NCI-H187 treated with DMSO at 0.1 percent for 48 hours (cell line): Measurements from ENCODE around the gene SLC25A22.
A peak's percentile ranks its signal among the peaks of the same experiment; 100 is the strongest.

Source experiments
- DNase-seq: peaks from one replicate; lab custom pipeline; 2025; lab: John Stamatoyannopoulos, UW

The SLC25A22 gene

DNA sequence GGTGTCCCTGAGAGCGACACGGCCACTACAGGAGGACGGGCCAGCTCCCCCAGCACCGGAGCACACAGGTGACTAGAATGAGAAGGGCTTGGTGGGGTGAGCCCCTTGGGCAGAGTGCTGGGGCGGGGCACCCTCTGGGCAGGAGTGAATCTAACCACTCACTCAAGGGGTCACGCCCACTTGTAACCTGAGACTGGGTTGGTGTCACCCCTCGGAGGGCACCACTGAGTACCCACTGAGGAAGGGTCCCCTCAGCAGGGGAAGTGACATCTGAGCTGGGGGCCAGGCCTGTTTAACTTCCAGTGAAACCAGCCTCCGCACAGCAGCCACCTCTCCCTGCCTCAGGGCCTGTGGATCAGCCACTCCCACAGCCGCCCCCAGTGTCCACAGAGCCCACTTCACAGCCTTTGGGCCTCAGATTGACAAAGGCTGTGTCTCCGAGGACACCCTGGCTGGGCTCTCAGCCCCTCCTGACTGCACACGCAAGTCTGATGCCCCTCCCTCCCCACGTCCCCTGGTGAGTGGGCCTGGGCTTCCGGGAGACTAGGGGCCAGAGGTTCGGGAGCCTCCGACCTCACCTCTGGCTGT is 26.4 kb downstream of the SLC25A22 start:
- no peak for DNase-seq

DNA sequence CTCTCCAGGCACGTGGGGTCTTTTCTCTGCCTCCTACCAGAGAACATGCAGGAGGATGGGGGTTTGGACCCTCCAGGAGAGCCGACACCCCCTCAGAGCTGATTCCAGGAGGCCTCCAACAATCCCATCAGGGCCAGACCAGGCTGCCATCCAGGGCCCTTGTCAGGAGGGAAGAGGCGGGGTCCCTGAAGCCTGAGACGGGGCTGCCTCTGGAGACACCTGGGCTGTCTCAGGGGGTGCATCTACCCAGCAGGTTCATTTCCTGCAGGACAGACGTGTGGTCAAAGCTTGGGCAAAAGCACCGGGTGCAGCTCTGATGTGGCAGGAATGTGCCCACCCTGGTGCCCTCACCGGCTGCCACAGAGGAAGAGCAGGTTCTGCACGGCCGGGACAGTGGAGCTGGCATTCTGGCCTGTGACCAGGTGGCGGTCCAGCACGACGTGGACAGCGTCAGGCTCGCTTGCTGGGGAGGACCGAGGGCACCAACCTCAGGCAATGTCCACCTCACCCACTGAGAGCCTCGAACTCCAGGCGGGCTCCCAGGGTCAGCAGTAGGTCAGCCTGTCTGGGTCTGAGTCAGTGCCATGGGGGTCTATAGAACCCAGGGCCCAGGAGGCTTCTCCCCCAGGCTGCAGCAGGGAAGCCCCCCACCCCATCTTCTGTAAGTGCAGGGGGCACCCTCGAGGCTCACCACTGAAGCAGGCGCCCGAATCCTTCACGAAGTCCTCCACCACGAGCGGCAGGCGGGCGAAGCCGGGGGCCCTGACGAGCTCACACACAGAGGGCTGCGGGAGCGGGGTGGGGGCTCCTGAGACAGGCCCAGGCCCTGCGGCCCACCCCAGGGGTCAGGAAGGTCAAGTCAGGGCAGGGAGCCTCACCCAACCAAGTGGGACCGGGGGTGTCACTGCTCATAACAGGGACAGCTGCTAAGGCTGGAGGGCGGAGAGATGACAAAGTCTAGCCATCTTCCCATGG is 27.2 kb downstream of the SLC25A22 start:
- no peak for DNase-seq

DNA sequence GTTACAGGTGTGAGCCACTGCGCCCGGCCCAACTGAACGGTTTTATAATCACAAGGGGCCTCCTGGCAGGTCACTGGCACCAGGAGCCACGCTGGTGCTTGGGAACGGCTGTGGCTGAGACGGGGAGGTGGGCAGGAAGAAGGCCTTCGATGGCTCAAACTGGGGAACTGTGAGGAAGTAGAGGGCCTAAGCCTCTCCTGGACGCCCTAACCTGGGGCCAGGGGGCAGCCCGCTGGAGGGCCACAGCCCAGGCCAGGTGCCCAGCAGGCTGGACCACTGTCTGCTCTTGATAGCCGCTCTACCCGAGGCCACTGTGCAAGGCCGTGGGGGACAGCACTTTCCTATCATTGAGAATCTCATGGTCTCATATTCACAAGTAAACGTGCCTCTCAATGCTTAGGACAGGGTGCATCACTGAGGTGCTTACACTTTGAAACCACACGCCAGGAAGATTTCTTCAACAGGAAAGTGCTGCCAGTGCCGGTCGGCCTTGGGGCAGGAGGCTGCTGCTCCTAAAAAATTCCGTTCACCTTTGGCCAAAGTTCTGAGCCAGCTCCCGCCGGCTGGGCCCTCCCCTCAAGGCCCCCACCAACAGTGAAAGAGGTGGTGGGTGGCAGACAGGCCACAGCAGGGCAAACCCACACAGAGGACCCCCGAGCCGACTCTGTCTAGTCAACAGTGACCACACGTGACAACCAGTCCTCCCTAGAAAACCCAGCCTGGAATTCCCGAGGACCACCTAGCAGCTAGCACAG is 28.0 kb downstream of the SLC25A22 start:
- no peak for DNase-seq

DNA sequence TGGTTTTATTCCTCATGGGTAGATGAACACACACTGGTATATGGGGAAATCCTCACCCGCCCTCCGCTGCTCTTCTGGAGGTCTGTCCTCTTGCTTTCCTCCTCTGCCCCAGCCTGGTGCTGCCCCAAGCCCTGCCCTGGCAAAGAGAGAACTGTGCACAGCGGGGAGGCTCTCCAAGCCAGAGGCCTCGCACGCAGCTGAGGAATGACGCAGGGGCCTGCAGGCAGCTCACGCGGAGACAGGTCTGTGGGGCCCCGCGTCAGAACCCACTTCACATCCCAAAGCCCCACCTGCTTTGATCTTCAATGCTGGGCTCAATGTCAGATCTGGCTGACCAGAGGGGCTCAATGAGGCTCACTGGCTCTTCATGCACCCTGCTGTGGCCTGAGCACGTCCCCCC is 30.8 kb downstream of the SLC25A22 start:
- DNase-seq: no peak

DNA sequence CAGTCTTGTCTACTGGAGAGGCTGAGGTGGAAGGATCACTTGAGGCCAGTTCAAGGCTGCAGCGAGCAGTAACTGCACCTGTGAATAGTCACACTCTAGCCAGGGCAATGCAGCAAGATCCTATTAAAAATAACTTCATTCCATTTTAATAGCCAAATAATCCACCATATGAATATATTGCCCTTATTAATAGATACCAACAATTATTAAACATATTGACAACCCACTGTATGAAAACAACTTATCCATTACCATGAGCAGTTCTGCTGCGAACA is 31.2 kb downstream of the SLC25A22 start:
- DNase-seq: no peak

DNA sequence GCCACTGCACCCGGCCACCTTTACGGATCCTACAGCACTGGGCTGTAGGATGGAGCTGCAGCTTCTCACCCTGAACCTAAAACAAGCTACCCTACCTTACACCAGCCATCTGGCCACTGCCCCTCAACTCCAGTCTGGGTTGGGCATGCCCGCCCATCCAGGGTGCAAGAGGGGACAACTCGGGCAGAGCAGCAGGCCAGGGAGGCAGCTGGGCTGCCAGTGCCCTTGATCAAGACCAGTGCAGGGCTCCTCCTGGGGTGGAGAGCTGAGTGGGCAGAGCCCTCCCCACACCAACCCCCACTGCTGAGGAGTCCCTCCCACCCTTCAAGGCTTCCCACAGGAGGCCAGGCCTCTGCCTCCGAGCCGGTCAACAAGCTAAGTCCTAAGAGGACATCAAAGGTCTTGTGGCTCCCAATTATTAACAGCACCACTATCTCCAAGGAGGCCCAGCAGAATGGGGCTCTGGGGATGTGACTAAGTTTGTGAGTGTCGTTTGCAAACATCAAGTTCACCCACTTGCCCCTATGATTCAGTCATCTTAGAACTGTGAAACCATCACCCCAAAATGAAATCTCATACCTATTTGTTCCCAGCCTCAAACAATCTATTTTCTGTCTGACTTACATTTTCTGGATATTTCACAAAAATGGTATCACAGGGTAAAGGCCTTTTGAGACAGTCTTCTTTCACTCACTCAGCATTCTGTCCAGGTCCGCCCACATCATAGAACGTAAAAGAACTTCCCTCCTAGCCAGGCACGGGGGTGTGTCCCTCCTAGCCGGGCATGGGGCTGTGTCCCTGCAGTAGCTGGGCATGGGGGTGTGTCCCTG is 31.8 kb downstream of the SLC25A22 start:
- DNase-seq: no peak

DNA sequence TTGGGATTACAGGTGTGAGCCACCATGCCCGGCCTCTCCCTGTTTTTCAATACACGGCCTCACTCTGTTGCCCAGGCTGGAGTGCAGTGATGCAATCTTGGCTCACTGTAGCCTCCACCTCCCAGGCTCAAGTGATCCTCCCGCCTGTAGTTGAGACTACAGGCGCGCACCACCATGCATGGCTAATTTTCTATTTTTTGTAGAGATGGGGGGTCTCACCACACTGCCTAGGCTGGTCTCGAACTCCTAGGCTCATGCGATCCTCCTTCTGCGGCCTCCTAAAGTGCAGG is 32.3 kb downstream of the SLC25A22 start:
- no peak for DNase-seq

DNA sequence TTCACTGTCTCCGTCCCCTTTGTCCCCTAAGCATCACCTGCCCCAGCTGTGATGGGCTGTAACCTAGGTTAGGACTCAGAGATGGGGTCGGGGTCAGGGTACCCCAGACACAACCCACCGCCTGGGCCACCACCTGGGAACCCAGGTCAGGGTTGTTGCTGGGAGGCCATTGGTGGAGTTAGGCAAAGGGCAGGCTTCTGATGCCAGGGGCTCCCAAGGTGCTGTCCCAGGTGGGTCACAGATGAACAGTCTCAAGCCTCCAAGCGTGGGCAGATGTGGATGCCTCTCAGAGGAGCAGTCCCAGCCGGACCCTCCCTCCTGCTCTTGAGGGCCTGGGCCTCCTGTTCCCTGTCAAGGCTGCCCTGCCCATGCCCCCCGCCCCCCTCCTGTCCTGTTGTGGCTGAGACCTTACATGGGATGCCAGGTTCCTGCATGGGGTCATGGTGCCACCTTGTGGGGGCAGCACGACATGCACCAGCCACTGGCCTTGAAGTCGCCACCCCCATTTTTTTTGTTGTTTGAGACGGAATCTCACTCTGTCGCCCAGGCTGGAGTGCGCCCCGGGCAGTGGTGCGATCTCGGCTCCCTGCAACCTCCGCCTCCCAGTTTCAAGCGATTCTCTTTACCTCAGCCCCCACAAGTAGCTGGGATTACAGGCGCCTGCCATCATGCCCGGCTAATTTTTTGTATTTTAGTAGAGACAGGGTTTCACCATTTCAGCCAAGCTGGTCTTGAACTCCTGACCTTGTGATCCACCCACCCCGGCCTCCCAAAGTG is 32.9 kb downstream of the SLC25A22 start:
- no peak for DNase-seq

DNA sequence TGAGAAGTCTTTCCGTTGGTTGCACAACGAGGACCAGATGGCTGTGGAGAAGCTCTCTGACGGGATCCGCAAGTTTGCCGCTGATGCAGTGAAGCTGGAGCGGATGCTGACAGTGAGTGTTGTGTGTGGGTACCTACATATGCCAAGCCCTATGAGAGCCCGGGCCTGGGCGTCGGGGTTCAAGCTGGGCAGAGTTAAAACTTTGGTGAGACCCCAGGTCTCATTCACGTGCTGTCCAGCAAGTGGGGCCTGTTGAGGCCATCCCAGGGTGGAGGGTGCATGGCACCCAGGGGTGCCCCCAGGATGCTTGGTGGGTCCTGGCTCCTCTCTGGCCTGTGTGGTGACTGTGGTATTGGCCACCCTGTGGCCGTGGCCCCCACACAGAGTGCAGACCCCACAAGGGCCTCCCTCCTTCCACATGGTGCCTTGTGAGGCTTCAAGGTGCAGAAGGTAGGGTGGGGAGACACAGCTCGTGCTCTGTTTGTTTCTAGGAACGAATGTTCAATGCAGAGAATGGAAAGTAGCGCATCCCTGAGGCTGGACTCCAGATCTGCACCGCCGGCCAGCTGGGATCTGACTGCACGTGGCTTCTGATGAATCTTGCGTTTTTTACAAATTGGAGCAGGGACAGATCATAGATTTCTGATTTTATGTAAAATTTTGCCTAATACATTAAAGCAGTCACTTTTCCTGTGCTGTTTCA is 33.6 kb downstream of the SLC25A22 start:
- DNase-seq: no peak

DNA sequence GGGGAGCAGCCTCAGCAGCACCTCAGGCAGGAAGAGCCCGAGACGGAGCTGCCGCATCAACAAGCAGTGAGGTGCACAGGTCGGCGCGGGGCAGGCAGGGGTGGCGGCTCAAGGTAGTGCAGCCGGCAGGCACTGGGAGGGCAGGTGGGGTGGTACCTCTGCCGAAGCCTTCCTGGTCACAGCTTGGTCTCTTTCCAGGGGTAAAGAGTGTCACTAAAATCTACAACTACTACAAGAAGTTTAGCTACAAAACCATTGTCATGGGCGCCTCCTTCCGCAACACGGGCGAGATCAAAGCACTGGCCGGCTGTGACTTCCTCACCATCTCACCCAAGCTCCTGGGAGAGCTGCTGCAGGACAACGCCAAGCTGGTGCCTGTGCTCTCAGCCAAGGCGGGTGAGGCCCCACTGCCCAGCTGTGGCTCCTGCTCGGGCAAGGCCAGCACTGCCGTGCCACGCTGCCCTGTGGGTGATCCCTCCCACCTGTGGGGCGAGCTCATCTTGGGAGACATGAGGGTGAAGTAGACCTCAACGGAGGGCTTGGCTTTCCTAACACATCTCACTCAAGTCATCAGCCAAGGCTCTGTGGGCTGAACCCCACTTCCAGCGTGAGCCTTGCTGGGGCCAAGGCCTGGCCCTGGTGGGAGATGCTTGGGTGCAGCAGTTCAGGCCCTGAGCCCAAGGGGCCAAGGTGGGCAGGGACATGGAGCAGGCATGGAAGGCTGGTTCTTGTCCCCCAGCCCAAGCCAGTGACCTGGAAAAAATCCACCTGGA is 34.3 kb downstream of the SLC25A22 start:
- no peak for DNase-seq

DNA sequence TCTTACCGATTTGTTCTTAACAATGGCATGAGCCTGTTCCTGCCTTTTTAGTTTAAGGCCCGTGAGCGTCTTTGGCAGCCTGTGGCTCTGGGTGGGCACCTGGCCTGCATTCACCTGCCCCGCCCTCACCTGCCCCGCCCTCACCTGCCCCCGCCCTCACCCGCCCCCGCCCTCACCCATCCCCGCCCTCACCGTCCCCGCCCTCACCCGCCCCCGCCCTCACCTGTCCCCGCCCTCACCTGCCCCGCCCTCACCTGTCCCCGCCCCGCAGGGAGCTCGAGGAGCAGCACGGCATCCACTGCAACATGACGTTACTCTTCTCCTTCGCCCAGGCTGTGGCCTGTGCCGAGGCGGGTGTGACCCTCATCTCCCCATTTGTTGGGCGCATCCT is 35.0 kb downstream of the SLC25A22 start:
- no peak for DNase-seq

DNA sequence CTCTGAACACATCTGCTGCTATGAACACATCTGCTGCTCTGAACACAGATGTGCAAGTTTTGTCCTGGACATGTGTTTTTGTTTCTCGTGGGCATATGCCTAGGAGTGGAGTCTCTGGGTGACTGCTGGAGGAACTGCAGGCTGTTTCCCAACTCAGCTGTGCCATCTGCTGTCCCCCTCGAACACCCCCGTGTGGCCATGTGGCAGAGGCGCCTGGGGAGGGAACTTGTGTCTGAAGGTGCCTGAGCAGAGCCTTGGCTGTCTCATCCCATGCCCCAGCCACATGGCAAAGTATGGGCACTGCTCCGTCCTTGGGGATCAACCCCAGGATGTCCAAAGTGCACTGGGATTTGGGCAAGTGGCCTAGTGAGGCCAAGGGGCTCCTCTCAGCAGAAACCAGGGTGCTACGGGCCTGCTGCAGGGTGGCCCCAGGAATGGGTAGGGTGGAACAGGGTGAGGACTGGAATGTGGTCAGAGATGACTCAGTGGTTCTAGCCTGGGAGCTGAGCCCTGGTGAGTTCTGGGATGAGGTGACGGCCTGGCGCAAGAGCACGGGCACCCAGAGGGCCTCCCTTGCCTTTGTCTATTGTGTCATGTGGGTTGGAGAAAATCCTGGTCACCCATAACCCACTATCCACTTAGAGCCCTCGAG is 35.5 kb downstream of the SLC25A22 start:
- no peak for DNase-seq

DNA sequence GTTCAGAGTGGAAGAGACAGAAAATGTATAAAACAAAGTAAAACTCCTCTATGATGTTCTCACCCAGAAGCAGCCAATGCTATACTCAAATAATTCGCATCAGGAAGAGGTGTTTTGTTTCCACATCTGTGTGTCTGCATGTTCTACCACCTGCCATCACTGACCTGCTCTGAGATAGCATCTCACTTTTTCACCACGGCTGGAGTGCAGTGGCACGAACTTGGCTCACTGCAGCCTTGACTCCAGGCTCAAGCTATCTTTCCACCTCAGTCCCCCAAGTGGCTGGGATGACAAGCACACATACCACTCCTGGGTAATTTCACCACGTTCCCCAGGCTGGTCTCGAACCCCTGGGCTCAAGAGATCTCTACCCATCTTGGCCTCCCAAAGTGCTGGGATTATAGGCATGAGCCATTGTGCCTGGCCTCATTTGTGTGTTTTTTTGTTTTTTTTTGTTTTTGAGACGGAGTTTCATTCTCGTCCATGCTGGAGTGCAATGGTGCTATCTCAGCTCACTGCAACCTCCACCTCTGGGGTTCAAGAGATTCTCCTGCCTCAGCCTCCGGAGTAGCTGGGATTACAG is 36.5 kb downstream of the SLC25A22 start:
- no peak for DNase-seq

DNA sequence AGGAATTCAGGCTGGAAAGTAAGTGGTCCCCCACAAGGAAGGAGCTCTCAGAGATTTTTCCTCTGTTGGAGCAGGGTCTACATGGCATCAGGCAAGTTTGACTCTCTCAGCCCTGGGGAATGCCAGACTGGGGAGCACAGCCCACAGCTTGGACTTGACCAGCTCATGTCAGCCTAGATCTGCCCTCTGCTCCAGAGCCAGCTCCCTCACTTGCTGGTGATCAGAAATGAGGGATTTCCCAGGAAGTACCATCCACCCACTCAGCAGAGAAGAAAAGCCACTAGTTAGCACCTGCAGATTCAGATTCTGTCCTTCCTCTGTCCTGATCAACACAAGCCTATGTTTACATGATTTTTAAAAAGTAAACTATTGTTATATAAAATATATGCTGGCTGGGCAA is 37.8 kb downstream of the SLC25A22 start:
- DNase-seq: no peak

DNA sequence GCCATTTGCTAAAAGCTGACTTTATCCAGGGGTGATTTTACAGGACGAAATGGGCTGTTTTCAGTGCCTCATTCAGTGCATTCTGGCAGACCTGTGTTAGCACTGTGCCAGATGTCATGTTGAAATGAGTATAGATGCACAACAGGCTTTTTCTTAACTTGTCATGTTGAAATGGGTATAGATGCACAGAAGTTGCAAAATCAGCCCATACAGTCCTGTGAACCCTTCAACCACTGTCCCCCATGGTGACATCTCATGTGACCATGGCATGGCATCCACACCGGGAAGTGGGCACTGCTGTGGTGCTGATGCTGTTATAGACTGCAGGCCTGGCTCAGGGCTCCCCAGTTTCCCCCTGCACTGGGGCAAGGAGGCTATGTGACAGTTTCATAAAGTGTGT is 48.4 kb downstream of the SLC25A22 start:
- DNase-seq: no peak

DNA sequence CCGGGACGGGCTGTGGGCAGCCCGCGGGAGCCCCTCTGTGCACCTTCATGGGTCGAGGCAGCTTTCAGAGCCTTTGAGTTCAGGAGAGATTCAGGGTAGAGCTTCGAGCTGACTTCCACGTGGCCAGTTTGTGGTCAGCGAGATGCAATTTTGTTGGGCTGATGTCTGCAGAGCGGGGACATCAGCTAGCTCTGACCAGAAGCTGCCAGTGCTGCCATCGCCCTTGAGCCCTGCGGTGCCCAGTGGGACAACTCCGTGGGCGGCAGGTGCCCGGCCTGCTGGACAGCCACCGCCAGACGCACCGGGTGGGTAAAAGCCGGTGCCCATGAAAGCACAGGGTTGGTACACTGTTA is 50.1 kb downstream of the SLC25A22 start:
- DNase-seq: no peak

DNA sequence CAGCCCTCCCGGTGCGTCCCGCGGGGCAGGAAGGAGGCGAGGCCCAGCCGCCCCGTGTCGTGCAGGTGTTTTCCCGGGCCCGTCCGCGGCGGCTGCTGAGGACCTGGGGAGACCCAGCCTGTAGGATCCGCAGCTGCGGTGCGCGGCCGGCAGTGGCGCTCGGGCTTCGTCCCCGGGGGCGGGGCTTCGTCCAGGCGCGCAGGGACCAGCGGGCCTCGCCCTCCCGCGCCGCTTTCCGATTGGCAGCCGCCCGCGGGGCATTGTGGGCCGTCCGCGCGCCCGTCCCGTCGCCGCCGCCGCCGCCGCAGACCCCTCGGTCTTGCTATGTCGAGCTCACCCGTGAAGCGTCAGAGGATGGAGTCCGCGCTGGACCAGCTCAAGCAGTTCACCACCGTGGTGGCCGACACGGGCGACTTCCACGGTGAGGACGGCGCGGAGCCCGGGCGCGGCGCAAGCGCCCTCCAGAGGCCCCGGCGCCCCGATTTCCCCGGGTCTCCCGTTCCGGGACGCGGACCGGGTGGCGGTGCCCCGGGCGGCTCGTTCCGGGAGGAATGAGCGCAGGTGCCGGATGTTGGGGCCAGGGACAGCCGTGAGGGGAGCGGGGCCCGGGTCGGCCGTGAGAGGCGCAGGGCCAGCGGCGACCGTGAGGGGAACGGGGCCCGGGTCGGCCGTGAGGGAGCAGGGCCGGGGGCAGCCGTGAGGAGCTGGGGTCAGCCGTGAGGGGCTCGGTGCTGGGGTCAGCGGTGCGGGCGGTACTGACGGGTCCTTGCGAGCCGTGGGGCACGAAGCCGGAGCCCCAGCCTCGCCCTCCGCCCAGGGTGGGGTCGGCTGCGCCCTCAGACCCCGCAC is 50.7 kb downstream of the SLC25A22 start, which contains the start of gene TALDO1:
Gene TALDO1 (plus strand): TSS at position 307 of the 849 bp plus-strand sequence. CDS start 18 bp downstream, at position 325.
- DNase-seq: peak; percentile 61
